ENCODE results near the gene ZNF385C.

The ZNF385C gene

GRCh38 chr17:42072323-42073187 is 25.7 kb downstream of the ZNF385C start:
- DNase-seq, result no peak

- DNase-seq, result no peak
Measured at GRCh38 chr17:42071810-42072209, 26.5 kb downstream of the ZNF385C start.

GRCh38 chr17:42068979-42069378 is 29.3 kb downstream of the ZNF385C start:
- no peak for DNase-seq

- peak; percentile 70 for DNase-seq
Measured at GRCh38 chr17:42067371-42068091, 30.7 kb downstream of the ZNF385C start.

GRCh38 chr17:42065201-42065600 is 33.1 kb downstream of the ZNF385C start:
- DNase-seq, result no peak

- no peak for DNase-seq
Measured at GRCh38 chr17:42062681-42063080, 35.6 kb downstream of the ZNF385C start.

GRCh38 chr17:42061646-42062487 is 36.4 kb downstream of the ZNF385C start:
- DNase-seq, result no peak

GRCh38 chr17:42060231-42060630 is 38.0 kb downstream of the ZNF385C start:
- DNase-seq, result no peak

- no peak for DNase-seq
Measured at GRCh38 chr17:42059815-42060214, 38.5 kb downstream of the ZNF385C start.

GRCh38 chr17:42058063-42058462 is 40.2 kb downstream of the ZNF385C start:
- DNase-seq, result no peak

- DNase-seq, result no peak
Measured at GRCh38 chr17:42056635-42057034, 41.6 kb downstream of the ZNF385C start.

- DNase-seq, result no peak
Measured at GRCh38 chr17:42055496-42055895, 42.8 kb downstream of the ZNF385C start.

GRCh38 chr17:42055027-42055426 is 43.2 kb downstream of the ZNF385C start:
- DNase-seq, result no peak

- DNase-seq, result no peak
Measured at GRCh38 chr17:42053731-42054500, 44.4 kb downstream of the ZNF385C start.

GRCh38 chr17:42052346-42052877 is 45.9 kb downstream of the ZNF385C start:
- DNase-seq, result no peak

GRCh38 chr17:42051645-42052044 is 46.6 kb downstream of the ZNF385C start:
- DNase-seq, result no peak

GRCh38 chr17:42051013-42051400 is 47.3 kb downstream of the ZNF385C start:
- DNase-seq, result no peak

- peak; percentile 36 for DNase-seq
Measured at GRCh38 chr17:42050393-42051012, 47.8 kb downstream of the ZNF385C start, which contains the start of gene C17orf113. TSS of gene C17orf113 (minus strand) at chr17:42050601. CDS start at chr17:42043376, 7,225 bp downstream.

GRCh38 chr17:42049834-42050392 is 48.4 kb downstream of the ZNF385C start:
- DNase-seq, result no peak

GRCh38 chr17:42047343-42047742 is 50.9 kb downstream of the ZNF385C start:
- DNase-seq, result no peak

GRCh38 chr17:42045719-42046118 is 52.6 kb downstream of the ZNF385C start:
- no peak for DNase-seq
